VCaP (cell line): ENCODE data around the gene USP32.
"Not testable (repeated sequence)": the region's sequence is repeated elsewhere in the genome, so short reads cannot be mapped to it uniquely, and the experiment has no call there.

Experiments
- H3K27ac ChIP-seq: fragments of 450-650 bp; 2 replicates; pipeline ENCODE4 v1.5.1; 2017
- CTCF ChIP-seq: fragments of 450-650 bp; conservative IDR thresholded peaks from 2 replicates; pipeline ENCODE4 v1.5.1; 2017; ENCODE audit warnings: mild to moderate bottlenecking, moderate library complexity

Gene USP32

GRCh38 chr17:60425626-60426025 is 33.7 kb upstream of the USP32 start:
- TF ChIP-seq CTCF = no peak
- no peak overlapping the region for H3K27ac ChIP-seq

- TF ChIP-seq CTCF = no peak
- H3K27ac ChIP-seq = no peak overlapping the region
Observed at GRCh38 chr17:60423865-60424264, 31.9 kb upstream of the USP32 start.

GRCh38 chr17:60422162-60422665 is 30.3 kb upstream of the USP32 start, which contains the start of gene CHCT1:
Gene CHCT1, plus strand, starts transcription at chr17:60422489. Its CDS starts 104 bp downstream, at chr17:60422593.
- TF ChIP-seq CTCF = no peak
- no peak within 1 kb of the TSS for H3K27ac ChIP-seq

GRCh38 chr17:60421273-60422161 is 29.6 kb upstream of the USP32 start:
- no peak for TF ChIP-seq CTCF
- H3K27ac ChIP-seq = no peak overlapping the region

GRCh38 chr17:60419875-60420274 is 27.9 kb upstream of the USP32 start:
- H3K27ac ChIP-seq = not testable (repeated sequence)

- H3K27ac ChIP-seq = not testable (repeated sequence)
Observed at GRCh38 chr17:60419003-60419402, 27.1 kb upstream of the USP32 start.

GRCh38 chr17:60416368-60416925 is 24.5 kb upstream of the USP32 start:
- no peak overlapping the region for H3K27ac ChIP-seq
- TF ChIP-seq CTCF = no peak

GRCh38 chr17:60415146-60415545 is 23.2 kb upstream of the USP32 start:
- no peak for TF ChIP-seq CTCF
- no peak overlapping the region for H3K27ac ChIP-seq
